Measurements from ENCODE around the gene INPP4B.

INPP4B gene

GRCh38 chr4:142378179-142378578 lies 467.9 kb downstream of the INPP4B start:
- Histone ChIP-seq H3K9me3 (ENCODE audit: low read length) (no peaks in the 10 kb centered on the region), H2AFZ (ENCODE audit: low read length) (no peak overlapping the region), H3K4me2 (ENCODE audit: low read length) (no peak overlapping the region), H3K9ac (ENCODE audit: low read length) (no peak overlapping the region), H3F3A (ENCODE audit: insufficient read depth, low read length) (no peaks in the 10 kb centered on the region), H3K9me2 (ENCODE audit: low read depth, low read length) (no peaks in the 10 kb centered on the region), H3K79me2 (ENCODE audit: insufficient read depth, low read length) (no peaks in the 10 kb centered on the region), H3K27ac (ENCODE audit: low read depth, low read length, poor library complexity, severe bottlenecking) (no peak overlapping the region), H3K27me3 (ENCODE audit: insufficient read depth, low read length) (no peaks in the 10 kb centered on the region), H3K4me1 (ENCODE audit: insufficient read depth, low read length, severe bottlenecking) (no peaks in the 10 kb centered on the region), H3K4me3 (ENCODE audit: low read depth, low read length, poor library complexity, severe bottlenecking) (no peak overlapping the region), H3K36me3 (ENCODE audit: insufficient read depth, low read length) (no peaks in the 10 kb centered on the region), H4K20me1 (ENCODE audit: insufficient read depth, low read length) (no peaks in the 10 kb centered on the region)
- TF ChIP-seq CTCF (IDR thresholded peaks at IDR 0.05; ENCODE audit: low read length) (no peak), EZH2 (IDR thresholded peaks at IDR 0.05; ENCODE audit: borderline replicate concordance, low read length) (no peak)

- Histone ChIP-seq H3K9me2 (ENCODE audit: low read depth, low read length) (no peaks in the 10 kb centered on the region), H3K4me1 (ENCODE audit: insufficient read depth, low read length, severe bottlenecking) (no peaks in the 10 kb centered on the region), H2AFZ (ENCODE audit: low read length) (no peak overlapping the region), H3K9me3 (ENCODE audit: low read length) (no peaks in the 10 kb centered on the region), H3K79me2 (ENCODE audit: insufficient read depth, low read length) (no peaks in the 10 kb centered on the region), H3K9ac (ENCODE audit: low read length) (no peak overlapping the region), H3K4me3 (ENCODE audit: low read depth, low read length, poor library complexity, severe bottlenecking) (no peak overlapping the region), H3K36me3 (ENCODE audit: insufficient read depth, low read length) (no peaks in the 10 kb centered on the region), H3K4me2 (ENCODE audit: low read length) (no peak overlapping the region), H4K20me1 (ENCODE audit: insufficient read depth, low read length) (no peaks in the 10 kb centered on the region), H3K27ac (ENCODE audit: low read depth, low read length, poor library complexity, severe bottlenecking) (no peak overlapping the region), H3F3A (ENCODE audit: insufficient read depth, low read length) (no peaks in the 10 kb centered on the region), H3K27me3 (ENCODE audit: insufficient read depth, low read length) (no peaks in the 10 kb centered on the region)
- TF ChIP-seq CTCF (IDR thresholded peaks at IDR 0.05; ENCODE audit: low read length) (no peak), EZH2 (IDR thresholded peaks at IDR 0.05; ENCODE audit: borderline replicate concordance, low read length) (no peak)
These were observed 468.6 kb downstream of the INPP4B start for GRCh38 chr4:142377342-142378091.

GRCh38 chr4:142376204-142376603 lies 469.9 kb downstream of the INPP4B start:
- Histone ChIP-seq H3K9me2 (ENCODE audit: low read depth, low read length) (no peaks in the 10 kb centered on the region), H3K4me3 (ENCODE audit: low read depth, low read length, poor library complexity, severe bottlenecking) (no peak overlapping the region), H3K4me1 (ENCODE audit: insufficient read depth, low read length, severe bottlenecking) (no peaks in the 10 kb centered on the region), H3K27ac (ENCODE audit: low read depth, low read length, poor library complexity, severe bottlenecking) (no peak overlapping the region), H4K20me1 (ENCODE audit: insufficient read depth, low read length) (no peaks in the 10 kb centered on the region), H3K9me3 (ENCODE audit: low read length) (no peaks in the 10 kb centered on the region), H3K27me3 (ENCODE audit: insufficient read depth, low read length) (no peaks in the 10 kb centered on the region), H3K4me2 (ENCODE audit: low read length) (no peak overlapping the region), H3K9ac (ENCODE audit: low read length) (no peak overlapping the region), H2AFZ (ENCODE audit: low read length) (no peak overlapping the region), H3K36me3 (ENCODE audit: insufficient read depth, low read length) (no peaks in the 10 kb centered on the region), H3F3A (ENCODE audit: insufficient read depth, low read length) (no peaks in the 10 kb centered on the region), H3K79me2 (ENCODE audit: insufficient read depth, low read length) (no peaks in the 10 kb centered on the region)
- TF ChIP-seq EZH2 (IDR thresholded peaks at IDR 0.05; ENCODE audit: borderline replicate concordance, low read length) = no peak
- no peak for TF ChIP-seq CTCF (IDR thresholded peaks at IDR 0.05; ENCODE audit: low read length)
